Muscle of leg (tissue), 11 donors: ENCODE data around the gene COBL. TPM values are rescaled to one million over a fixed set of nuclear protein-coding genes. Genes with fewer than 3 reads are reported as not detected.

Source experiments
- DNase-seq: peaks from one replicate; pipeline ENCODE4 v3.0.0; 2013
- H3K27ac ChIP-seq: one replicate; pipeline ENCODE4 v1.5.1; 2013; ENCODE audit warnings: mild to moderate bottlenecking, low read length, control low read depth
- H3K27me3 ChIP-seq: one replicate; pipeline ENCODE4 v1.6.1; 2013; ENCODE audit warnings: low read length; ENCODE audit not compliant: control insufficient read depth, insufficient read depth
- H3K36me3 ChIP-seq: one replicate; pipeline ENCODE4 v1.6.1; 2013; ENCODE audit warnings: low read length; ENCODE audit not compliant: control insufficient read depth, insufficient read depth
- H3K4me1 ChIP-seq: one replicate; pipeline ENCODE4 v1.6.1; 2013; ENCODE audit warnings: low read length; ENCODE audit not compliant: control insufficient read depth, insufficient read depth
- H3K4me3 ChIP-seq: one replicate; pipeline ENCODE4 v1.5.1; 2013; ENCODE audit warnings: low read length, control low read depth
- H3K9me3 ChIP-seq: replicated peaks from 2 replicates; pipeline ENCODE4 v1.6.1; 2013; ENCODE audit warnings: low read depth, low read length; ENCODE audit not compliant: control insufficient read depth
- WGBS: methylation state at CpG from one replicate; pipeline ENCODE4 v1.1.5; 2013; ENCODE audit warnings: missing lambda C conversion rate; ENCODE audit not compliant: insufficient coverage; 5-methylcytosine and 5-hydroxymethylcytosine counted together
- polyA plus RNA-seq, 8 donors: library from polyadenylated mRNA; unstranded; fragments of 120-200 nt; gene quantifications; one replicate each; pipeline versions ENCODE4 v1.2.1 to v1.2.3, GENCODE V29; 2013; ENCODE audit warnings: inconsistent platforms in 1 of 8, low replicate concordance in 1 of 8; ENCODE audit not compliant: insufficient read length in 8 of 8, insufficient read depth in 1 of 8
- total RNA-seq: library from RNA; stranded (reverse); fragments of 120-200 nt; gene quantifications from one replicate; pipeline ENCODE4 v1.2.4, GENCODE V29; 2013

Gene COBL
- total and polyA plus RNA-seq, 9 donors: 60.6 to 122 (median 94.2) TPM

GRCh38 chr7:51160411-51160810 is 156.2 kb downstream of the COBL start:
- Histone ChIP-seq H3K4me1 (peaks cover 2% of the 10 kb centered on the region), H3K27me3 (peaks cover 3% of the 10 kb centered on the region), H3K9me3 (no peaks in the 10 kb centered on the region), H3K36me3 (no peaks in the 10 kb centered on the region), H3K27ac (no peak overlapping the region), H3K4me3 (no peak overlapping the region)
- no peak for DNase-seq
- no CpG with 5 or more reads among the region's 6 CpGs for WGBS

GRCh38 chr7:51158742-51159445 is 157.7 kb downstream of the COBL start:
- WGBS: 43% methylated on average over 33 of the region's 36 CpGs
- Histone ChIP-seq H3K4me1 (peaks cover 2% of the 10 kb centered on the region), H3K27me3 (peaks cover 3% of the 10 kb centered on the region), H3K4me3 (no peak overlapping the region), H3K27ac (no peak overlapping the region), H3K9me3 (no peaks in the 10 kb centered on the region), H3K36me3 (no peaks in the 10 kb centered on the region)
- no peak for DNase-seq

DNA sequence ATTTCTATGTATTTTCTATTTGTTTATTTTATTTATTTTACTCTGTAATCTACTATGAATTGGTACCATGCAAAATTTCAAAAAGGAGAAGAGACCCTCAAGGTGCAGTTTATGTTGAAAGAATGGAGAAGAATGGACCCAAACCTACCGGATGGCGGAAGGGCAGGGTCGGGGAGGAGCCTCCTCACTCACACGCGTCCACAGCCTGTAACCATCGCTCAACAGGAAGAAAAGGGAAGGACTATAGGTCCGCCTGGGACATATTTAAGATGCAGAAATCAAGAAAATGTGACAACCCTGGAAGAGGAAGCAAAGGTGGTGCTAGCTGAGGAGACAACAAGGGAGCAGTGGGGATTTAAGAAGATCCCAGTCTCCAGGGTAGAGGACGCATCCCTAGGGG is 158.4 kb downstream of the COBL start:
- H3K27ac ChIP-seq: no peak overlapping the region

DNA sequence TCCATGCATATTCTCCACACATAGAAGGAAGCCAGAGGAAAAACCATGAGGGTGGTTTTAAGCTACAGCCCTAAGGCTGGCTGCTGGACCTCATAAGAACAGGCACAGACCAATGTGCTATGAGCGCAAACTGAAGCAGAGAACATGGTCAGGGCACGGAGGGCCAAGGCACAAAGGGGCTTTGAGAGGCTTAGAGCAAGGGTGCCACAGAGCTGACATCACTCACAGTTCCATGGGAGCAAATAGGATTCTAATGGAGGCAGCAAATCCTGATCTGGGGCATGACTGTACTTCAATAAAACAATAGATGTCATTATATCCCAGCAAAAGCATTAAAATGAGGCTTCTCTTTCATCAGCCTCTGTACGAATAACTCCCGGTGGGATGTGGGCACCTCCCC is 162.4 kb downstream of the COBL start:
- H3K27ac ChIP-seq: no peak overlapping the region
- no peaks in the 10 kb centered on the region for H3K36me3 ChIP-seq
- no peak for DNase-seq
- H3K27me3 ChIP-seq: peaks cover 3% of the 10 kb centered on the region
- no peaks in the 10 kb centered on the region for H3K9me3 ChIP-seq
- peaks cover 2% of the 10 kb centered on the region for H3K4me1 ChIP-seq
- H3K4me3 ChIP-seq: no peak overlapping the region
- WGBS: 80% methylated on average over 3 of the region's 4 CpGs

More for the DNA sequence above, 158.4 kb downstream of the COBL start:
- peaks cover 3% of the 10 kb centered on the region for H3K27me3 ChIP-seq
- 52% methylated on average over 3 of the region's 8 CpGs for WGBS
- no peaks in the 10 kb centered on the region for H3K9me3 ChIP-seq
- H3K4me1 ChIP-seq: peaks cover 2% of the 10 kb centered on the region
- no peak for DNase-seq
- no peak overlapping the region for H3K4me3 ChIP-seq
- H3K36me3 ChIP-seq: no peaks in the 10 kb centered on the region

- Histone ChIP-seq H3K4me1 (peaks cover 2% of the 10 kb centered on the region), H3K36me3 (no peaks in the 10 kb centered on the region), H3K4me3 (no peak overlapping the region), H3K27me3 (no peaks in the 10 kb centered on the region), H3K9me3 (peaks cover 5% of the 10 kb centered on the region), H3K27ac (no peak overlapping the region)
- DNase-seq: no peak
- 70% methylated on average over 2 of the region's 4 CpGs for WGBS
These were observed 163.9 kb downstream of the COBL start for GRCh38 chr7:51152706-51153200.

GRCh38 chr7:51151455-51151854 is 165.2 kb downstream of the COBL start:
- Histone ChIP-seq H3K4me3 (no peak overlapping the region), H3K9me3 (peaks cover 15% of the 10 kb centered on the region), H3K27me3 (no peaks in the 10 kb centered on the region), H3K4me1 (no peaks in the 10 kb centered on the region), H3K27ac (no peak overlapping the region), H3K36me3 (no peaks in the 10 kb centered on the region)
- WGBS: 71% methylated on average over 1 of the region's 3 CpGs
- DNase-seq: no peak

- no peaks in the 10 kb centered on the region for H3K4me1 ChIP-seq
- H3K27ac ChIP-seq: no peak overlapping the region
- 85% methylated on average over 2 of the region's 3 CpGs for WGBS
- H3K9me3 ChIP-seq: peaks cover 15% of the 10 kb centered on the region
- no peak for DNase-seq
- H3K27me3 ChIP-seq: no peaks in the 10 kb centered on the region
- no peak overlapping the region for H3K4me3 ChIP-seq
- no peaks in the 10 kb centered on the region for H3K36me3 ChIP-seq
These were observed 166.4 kb downstream of the COBL start for GRCh38 chr7:51150193-51150592.

GRCh38 chr7:51148216-51148615 is 168.4 kb downstream of the COBL start:
- no peak overlapping the region for H3K4me3 ChIP-seq
- no peaks in the 10 kb centered on the region for H3K4me1 ChIP-seq
- no peaks in the 10 kb centered on the region for H3K27me3 ChIP-seq
- no peaks in the 10 kb centered on the region for H3K36me3 ChIP-seq
- peaks cover 15% of the 10 kb centered on the region for H3K9me3 ChIP-seq
- H3K27ac ChIP-seq: no peak overlapping the region
- WGBS: 83% methylated on average over 4 of the region's 6 CpGs
- DNase-seq: no peak

DNA sequence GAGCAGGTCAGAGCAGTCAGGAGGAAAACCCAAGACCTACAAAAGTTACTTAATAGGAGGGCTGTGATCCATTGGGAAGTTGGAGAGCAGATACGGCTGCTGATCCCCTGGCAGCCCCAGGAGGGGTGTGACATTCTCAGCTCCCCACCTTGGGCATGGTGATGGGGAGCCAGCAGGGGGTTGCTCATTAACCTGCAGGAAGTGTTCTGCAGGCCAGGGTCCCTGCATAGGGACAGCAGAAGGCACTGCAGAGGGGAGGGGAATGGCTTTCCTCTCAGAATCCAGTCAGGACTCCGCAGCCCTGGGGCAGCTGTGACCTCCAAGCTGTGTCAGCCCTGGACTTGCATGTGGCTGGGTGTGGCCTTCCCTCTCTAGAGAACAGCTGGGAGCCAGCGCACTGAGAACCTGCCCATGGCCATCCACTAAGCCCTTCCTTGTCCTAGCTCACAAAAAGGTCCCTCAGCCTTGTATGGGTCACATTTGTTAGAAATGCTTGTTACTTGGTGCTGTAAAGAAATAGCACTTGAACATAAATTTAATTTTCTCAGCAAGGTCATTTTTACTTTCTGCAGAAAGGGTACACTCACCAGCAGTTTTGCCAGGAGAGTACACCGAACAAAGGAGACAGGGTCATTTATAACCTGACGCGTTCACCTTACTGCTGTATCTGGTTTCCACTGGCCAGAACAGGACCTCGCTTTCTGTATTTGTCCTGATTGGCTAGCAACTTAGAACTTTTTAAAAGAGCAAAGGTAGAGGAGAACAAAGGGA is 169.6 kb downstream of the COBL start:
- DNase-seq: no peak
- H3K27me3 ChIP-seq: no peaks in the 10 kb centered on the region
- H3K4me1 ChIP-seq: no peaks in the 10 kb centered on the region
- H3K27ac ChIP-seq: no peak overlapping the region
- WGBS: 94% methylated on average over 5 of the region's 7 CpGs
- H3K36me3 ChIP-seq: no peaks in the 10 kb centered on the region
- H3K4me3 ChIP-seq: no peak overlapping the region
- peaks cover 15% of the 10 kb centered on the region for H3K9me3 ChIP-seq

GRCh38 chr7:51144178-51144577 is 172.4 kb downstream of the COBL start:
- 50% methylated on average over 2 of the region's 7 CpGs for WGBS
- DNase-seq: no peak
- H3K9me3 ChIP-seq: peaks cover 15% of the 10 kb centered on the region
- no peaks in the 10 kb centered on the region for H3K36me3 ChIP-seq
- H3K4me1 ChIP-seq: no peaks in the 10 kb centered on the region
- no peak overlapping the region for H3K27ac ChIP-seq
- H3K27me3 ChIP-seq: no peaks in the 10 kb centered on the region
- no peak overlapping the region for H3K4me3 ChIP-seq
